Ascending aorta (tissue), 2 donors: ENCODE results near the gene ARID1B. TPM values are rescaled to one million over a fixed set of nuclear protein-coding genes. Genes with fewer than 3 reads are reported as not detected.

Source experiments
- DNase-seq, 2 donors: peaks; one replicate each; pipeline ENCODE4 v3.0.0-alpha.2; 2019; ENCODE audit warnings: low spot score in 2 of 2
- H3K27ac ChIP-seq, 2 donors: fragments of 200-600 bp; sonication (generic); one replicate each; pipeline ENCODE4 v1.5.1; 2016 to 2017; ENCODE audit warnings: mild to moderate bottlenecking in 1 of 2
- H3K27me3 ChIP-seq: fragments of 200-600 bp; sonication (generic); one replicate; pipeline ENCODE4 v1.5.1; 2017
- H3K36me3 ChIP-seq, 2 donors: fragments of 200-600 bp; sonication (generic); one replicate each; pipeline ENCODE4 v1.5.1; 2016
- H3K4me1 ChIP-seq, 2 donors: fragments of 200-600 bp; sonication (generic); one replicate each; pipeline ENCODE4 v1.5.1; 2016 to 2017; ENCODE audit warnings: mild to moderate bottlenecking in 1 of 2
- H3K4me3 ChIP-seq, 2 donors: fragments of 200-600 bp; sonication (generic); one replicate each; pipeline ENCODE4 v1.5.1; 2016 to 2017; ENCODE audit warnings: mild to moderate bottlenecking in 1 of 2
- H3K9me3 ChIP-seq, 2 donors: fragments of 200-600 bp; sonication (generic); one replicate each; pipeline ENCODE4 v1.5.1; 2016
- CTCF ChIP-seq, 3 experiments: fragments of 200-600 bp in 2 of 3; fragments of 450-650 bp in 1 of 3; sonication (generic) in 2 of 3; IDR thresholded peaks; one replicate each; pipeline ENCODE4 v1.5.1; 2016 to 2019; ENCODE audit warnings: antibody characterized with exemption in 3 of 3, mild to moderate bottlenecking in 1 of 3, moderate library complexity in 1 of 3
- intact Hi-C: fragments of 100-400 bp; cut with DNase I; formaldehyde crosslinking; loops from one replicate; pipeline ENCODE4 v1.15.1; 2023
- total RNA-seq: library from RNA; depleted of rRNA; stranded (reverse); fragments of >200 nt; gene quantifications from one replicate; pipeline ENCODE4 v1.1.0, GENCODE V29; 2016

Gene ARID1B
- total RNA-seq, 1 donor from 2014 or later: 97.9 TPM

- DNase-seq: no peak
- Histone ChIP-seq H3K36me3 (no peaks in the 10 kb centered on the region), H3K4me3 (no peak overlapping the region), H3K9me3 (no peaks in the 10 kb centered on the region), H3K27ac (no peak overlapping the region), H3K4me1 (peaks cover 0 to 5% of the 10 kb centered on the region in 2 donors), H3K27me3 (no peaks in the 10 kb centered on the region)
- no peak for TF ChIP-seq CTCF (IDR thresholded peaks at IDR 0.05)
- intact Hi-C loops: no loop called here
These were observed 317.9 kb downstream of the ARID1B start for GRCh38 chr6:157095084-157095483.

- intact Hi-C loops: no loop called here
- H3K9me3 ChIP-seq: no peaks in the 10 kb centered on the region
- H3K36me3 ChIP-seq: no peaks in the 10 kb centered on the region
- H3K27ac ChIP-seq: no peak overlapping the region
- H3K27me3 ChIP-seq: no peaks in the 10 kb centered on the region
- H3K4me1 ChIP-seq: peaks cover 0 to 5% of the 10 kb centered on the region in 2 donors
- H3K4me3 ChIP-seq: no peak overlapping the region
- DNase-seq: no peak
- no peak for TF ChIP-seq CTCF (IDR thresholded peaks at IDR 0.05)
These were observed 318.4 kb downstream of the ARID1B start for GRCh38 chr6:157095569-157095968.

GRCh38 chr6:157096105-157096504 is 318.9 kb downstream of the ARID1B start:
- Histone ChIP-seq H3K4me3 (no peak overlapping the region), H3K27me3 (no peaks in the 10 kb centered on the region), H3K9me3 (no peaks in the 10 kb centered on the region), H3K36me3 (no peaks in the 10 kb centered on the region), H3K4me1 (peaks cover 0 to 5% of the 10 kb centered on the region in 2 donors), H3K27ac (no peak overlapping the region)
- no peak for TF ChIP-seq CTCF (IDR thresholded peaks at IDR 0.05)
- DNase-seq: no peak
- intact Hi-C loops: no loop called here

- DNase-seq: no peak
- H3K27me3 ChIP-seq: no peaks in the 10 kb centered on the region
- H3K4me3 ChIP-seq: no peak overlapping the region
- no peak overlapping the region for H3K27ac ChIP-seq
- intact Hi-C loops: no loop called here
- peaks cover 0 to 5% of the 10 kb centered on the region in 2 donors for H3K4me1 ChIP-seq
- no peaks in the 10 kb centered on the region for H3K9me3 ChIP-seq
- H3K36me3 ChIP-seq: no peaks in the 10 kb centered on the region
- no peak for TF ChIP-seq CTCF (IDR thresholded peaks at IDR 0.05)
These were observed 319.3 kb downstream of the ARID1B start for GRCh38 chr6:157096522-157096921.

GRCh38 chr6:157097255-157097955 is 320.2 kb downstream of the ARID1B start:
- no peak for DNase-seq
- no peaks in the 10 kb centered on the region for H3K36me3 ChIP-seq

More at GRCh38 chr6:157097255-157097955, 320.2 kb downstream of the ARID1B start:
- intact Hi-C loops: no loop called here
- no peaks in the 10 kb centered on the region for H3K4me1 ChIP-seq
- no peaks in the 10 kb centered on the region for H3K27me3 ChIP-seq
- no peak overlapping the region for H3K4me3 ChIP-seq
- H3K27ac ChIP-seq: no peak overlapping the region
- no peak for TF ChIP-seq CTCF (IDR thresholded peaks at IDR 0.05)
- H3K9me3 ChIP-seq: no peaks in the 10 kb centered on the region
